NOMO-1 (cell line): ENCODE results near the gene TP53I11.

Experiments
- DNase-seq, 2 experiments: peaks; one replicate each; lab custom pipeline; 2025; ENCODE audit not compliant: unreplicated experiment in 2 of 2; lab: John Stamatoyannopoulos, UW

TP53I11 gene

DNA sequence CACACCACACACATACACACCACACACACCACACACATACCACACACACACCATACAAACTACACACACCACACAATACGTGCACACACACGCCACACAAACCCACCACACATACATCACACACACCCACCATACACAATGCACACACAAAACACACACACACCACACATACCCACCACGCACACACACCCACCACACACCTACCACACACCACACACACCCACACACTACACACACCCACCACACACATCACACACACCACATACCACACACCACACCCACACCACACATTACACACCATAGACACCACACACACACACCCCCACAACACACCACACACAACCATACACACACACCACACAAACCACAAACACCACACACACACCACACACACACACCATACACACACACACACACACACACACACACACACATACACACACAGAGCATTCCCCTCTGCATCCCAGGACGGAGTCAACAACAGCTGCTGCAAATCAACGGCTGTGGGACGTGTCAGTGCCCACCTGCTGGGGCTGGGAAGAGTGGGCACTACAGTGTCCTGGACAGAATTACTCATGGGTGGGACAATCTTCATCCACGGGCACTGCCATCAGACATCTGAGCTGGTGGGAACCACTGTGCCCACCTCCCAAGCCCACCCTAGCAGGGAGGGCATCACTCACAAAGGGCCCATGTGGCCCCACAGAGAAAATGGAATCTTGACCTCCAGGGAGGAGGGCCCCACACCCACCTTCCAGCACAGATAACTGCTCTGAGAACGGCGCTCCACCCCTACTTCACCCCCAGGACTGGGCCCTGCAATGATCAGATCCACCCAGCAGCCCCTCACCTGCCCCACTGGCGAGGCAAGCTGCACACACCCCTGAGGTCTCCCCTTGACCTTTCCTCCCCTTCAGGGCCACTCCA lies 8.4 kb downstream of the TP53I11 start:
- DNase-seq: no peak

GRCh38 chr11:44941259-44942021 lies 9.2 kb downstream of the TP53I11 start:
- no peak for DNase-seq

GRCh38 chr11:44940835-44941234 lies 9.8 kb downstream of the TP53I11 start:
- no peak for DNase-seq

DNA sequence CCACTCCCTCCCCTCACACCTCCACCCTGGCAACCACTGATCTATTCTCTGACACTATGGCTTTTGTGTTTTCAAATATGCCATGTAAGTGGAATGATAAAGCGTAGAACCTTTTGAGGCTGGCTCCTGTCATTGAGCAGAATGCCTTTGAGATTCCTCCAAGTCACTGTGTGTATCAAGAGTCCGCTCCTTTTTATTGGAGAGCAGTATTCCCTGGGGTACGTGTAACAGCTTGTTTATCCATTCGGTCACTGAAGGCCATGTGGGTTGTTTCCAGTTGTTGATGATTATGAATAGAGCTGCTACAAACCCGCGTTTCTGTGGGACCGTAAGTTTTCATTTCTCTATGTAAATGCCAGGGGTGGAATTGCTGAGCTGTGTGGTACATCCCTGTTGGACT lies 10.3 kb downstream of the TP53I11 start:
- no peak for DNase-seq

GRCh38 chr11:44939673-44940395 lies 10.8 kb downstream of the TP53I11 start:
- peak; percentile 31 to 44 for DNase-seq

DNA sequence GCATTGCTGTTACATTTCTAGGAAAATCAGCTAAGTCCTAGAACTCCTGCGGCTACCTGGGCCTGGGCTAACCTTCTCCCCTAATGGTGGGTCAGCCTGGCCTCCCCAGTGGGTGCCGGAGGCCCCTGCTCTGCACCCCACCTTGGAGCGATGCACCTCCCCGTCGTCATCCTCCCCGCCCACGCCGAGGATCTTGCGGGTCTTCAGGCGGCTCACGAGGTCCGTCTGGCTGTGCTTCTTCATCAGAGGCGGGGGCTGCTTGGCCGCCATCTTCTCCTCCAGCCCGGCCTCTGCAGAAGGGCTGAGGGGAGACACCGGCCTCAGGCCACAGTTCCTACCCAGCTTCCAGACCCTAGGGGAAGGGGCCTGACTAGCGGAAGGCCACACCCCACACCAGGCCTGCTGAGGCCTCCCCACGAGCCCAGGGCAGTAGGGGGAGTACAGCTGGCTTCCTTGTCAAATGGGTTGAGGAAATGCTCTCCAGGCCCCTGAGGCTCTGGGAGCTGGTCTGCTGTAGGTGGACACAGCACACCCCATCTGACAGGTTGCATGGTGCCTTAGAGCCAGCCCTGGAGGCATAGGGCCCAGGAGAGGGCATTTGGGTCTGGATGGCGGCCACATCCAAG lies 12.5 kb downstream of the TP53I11 start:
- no peak for DNase-seq

- DNase-seq: no peak
Measured at GRCh38 chr11:44936951-44937543, 13.6 kb downstream of the TP53I11 start.

GRCh38 chr11:44936525-44936924 lies 14.2 kb downstream of the TP53I11 start:
- DNase-seq: peak; percentile 52 to 56

- no peak for DNase-seq
Measured at GRCh38 chr11:44934735-44935250, 15.9 kb downstream of the TP53I11 start.

GRCh38 chr11:44934110-44934509 lies 16.6 kb downstream of the TP53I11 start:
- DNase-seq: no peak

DNA sequence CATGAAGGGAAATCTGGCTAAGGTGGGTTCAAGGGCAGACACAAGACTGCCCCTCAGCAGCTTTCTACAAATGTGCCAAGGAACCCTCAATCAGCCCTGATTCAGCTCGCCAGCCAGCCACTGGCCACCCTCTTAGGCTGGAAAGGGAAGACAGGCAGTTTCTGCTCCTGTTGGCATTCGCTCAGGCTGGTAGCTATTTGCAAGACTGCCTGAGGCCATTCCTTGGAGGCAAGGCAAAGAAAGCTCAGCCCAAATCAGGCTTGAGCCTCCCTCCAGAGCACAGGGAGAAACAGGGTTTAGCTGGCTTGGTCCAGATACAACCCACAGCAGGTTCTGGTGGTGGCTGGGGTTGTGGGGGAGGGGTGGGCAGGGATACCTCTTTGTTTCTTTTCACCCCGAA lies 19.2 kb downstream of the TP53I11 start:
- no peak for DNase-seq

DNA sequence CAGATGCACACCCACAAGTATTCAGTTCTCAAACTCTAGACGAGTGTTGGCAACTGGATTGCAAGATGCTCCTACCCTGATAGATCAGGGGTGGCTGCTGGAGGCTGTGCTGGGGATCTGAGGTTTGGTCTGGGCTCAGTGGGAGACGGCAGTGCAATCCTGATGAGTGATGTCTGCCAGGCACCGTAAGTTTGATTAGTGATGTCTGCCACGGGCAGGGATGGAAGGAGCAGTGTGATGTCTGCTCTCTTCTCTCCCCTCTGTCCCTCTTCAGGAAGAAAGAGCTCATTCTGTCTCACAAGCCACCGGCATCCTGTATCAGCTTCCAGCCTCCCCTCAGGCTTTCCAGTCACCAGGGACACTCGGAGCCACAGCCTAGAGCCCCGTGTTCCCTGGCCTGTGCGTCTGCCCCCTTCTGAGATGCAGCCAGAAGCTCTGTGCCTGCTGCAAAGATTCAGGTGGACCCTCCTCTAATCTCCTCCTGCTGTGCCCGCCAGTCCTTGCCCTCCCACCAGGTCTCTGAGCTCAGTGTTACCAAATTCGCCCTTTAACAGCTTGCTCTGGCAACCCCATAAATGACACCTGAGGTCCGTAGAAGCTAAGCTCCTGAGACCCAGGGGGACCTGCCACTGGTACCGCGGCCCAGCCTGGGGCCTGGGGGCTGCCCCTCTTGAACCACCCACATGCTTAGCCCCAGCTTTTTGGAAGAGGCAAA lies 19.9 kb downstream of the TP53I11 start:
- DNase-seq: no peak

DNA sequence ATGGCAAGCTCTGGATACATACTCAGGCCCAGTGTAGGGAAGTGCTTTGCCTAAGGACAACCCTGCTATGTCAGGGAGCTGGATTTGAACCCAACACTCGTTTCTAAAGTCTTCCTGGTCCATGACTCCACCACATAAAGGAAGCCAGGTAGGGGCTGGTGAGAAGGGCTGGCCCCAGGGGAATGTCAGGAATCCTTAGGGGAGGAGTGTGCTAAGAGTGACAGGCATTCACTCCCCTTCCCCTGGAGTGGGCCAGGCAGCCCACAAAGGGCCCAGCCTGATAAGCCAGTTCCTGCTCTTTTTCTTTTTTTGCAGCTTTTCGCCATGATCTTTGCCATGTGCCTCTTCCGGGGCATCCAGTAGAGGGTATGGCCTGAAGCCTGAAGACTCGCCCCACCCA lies 21.9 kb downstream of the TP53I11 start:
- no peak for DNase-seq

DNA sequence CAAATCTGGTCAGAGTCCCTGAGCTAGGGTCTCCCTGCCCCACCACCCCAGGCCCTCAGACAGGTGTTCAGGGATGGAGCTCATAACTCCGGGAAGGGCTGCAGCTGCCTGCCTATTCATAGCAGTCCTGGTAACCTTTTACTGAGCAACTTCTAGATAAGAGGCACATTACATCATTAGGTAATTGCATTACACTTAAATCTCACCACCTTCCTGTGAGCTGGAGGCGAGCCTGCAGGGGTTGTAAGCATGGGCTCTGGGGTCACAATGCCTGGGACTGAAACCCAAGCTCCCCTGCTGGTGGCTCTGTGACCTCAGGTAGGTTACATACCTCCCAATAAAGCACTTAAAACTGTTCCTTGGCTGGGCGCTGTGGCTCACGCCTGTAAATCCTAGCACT lies 22.5 kb downstream of the TP53I11 start:
- no peak for DNase-seq

DNA sequence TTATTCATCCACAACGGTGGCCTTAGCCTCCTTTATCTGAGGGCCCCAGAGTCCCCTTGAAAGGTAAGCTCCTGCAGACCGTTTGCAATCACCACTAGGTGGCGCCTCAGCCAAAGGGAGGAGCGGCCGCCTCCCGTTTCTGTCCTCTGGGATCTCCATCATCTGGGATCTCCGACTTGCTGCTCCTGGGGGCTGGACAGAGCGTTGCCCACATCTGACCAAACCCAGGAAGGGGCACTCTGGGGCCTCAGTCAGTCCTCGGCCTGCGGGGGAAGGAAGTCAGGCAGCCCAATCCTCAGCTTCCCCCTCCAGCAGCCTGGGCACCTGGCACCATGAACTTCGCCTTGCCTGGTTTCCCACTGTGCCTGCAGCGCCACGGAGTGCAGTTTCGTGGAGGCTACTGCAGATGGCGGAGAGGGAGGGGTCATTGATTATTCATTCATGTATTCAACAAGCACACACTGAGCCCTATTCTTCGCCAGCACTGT lies 23.5 kb downstream of the TP53I11 start:
- no peak for DNase-seq

DNA sequence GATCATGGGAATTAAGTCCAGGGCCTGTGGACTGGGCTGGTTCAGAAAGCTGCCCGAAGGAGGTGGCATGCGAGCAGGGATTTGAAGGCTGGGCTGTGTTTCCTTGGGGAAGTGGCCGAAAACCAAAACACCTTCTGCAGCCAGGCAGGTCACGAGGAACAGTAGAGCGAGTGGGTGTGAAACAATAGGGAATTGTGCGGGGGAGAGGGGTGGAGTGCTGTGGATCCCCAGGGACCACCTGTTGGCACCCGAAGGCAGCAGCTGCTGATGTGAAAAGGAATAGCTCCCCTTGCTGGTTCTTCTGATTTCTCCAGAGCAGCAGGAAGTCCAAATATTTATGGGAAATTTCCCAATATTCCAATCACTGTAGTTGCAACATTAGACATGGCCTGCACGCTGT lies 24.6 kb downstream of the TP53I11 start:
- no peak for DNase-seq

GRCh38 chr11:44923806-44924205 lies 26.9 kb downstream of the TP53I11 start:
- DNase-seq: no peak

- no peak for DNase-seq
Measured at GRCh38 chr11:44923115-44923514, 27.6 kb downstream of the TP53I11 start.

DNA sequence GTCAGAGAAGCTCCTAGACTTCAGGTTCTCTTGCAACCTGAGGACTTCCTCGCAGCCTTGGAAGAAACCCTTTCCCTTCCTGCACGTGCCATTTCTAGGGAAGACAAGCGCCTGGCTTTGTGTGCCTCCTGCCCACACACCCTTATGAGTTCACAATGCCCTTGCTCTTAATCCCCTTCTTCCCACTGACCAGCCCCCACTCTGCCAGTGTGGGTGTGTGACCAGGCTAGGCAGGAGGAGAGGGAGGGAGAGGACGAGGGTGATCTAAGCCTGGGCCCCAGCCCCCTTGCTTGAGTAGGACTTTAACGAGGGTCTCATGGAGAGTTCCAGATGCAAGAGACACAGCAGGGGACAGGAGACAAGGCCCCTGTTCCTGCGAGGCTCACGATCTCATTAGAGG lies 30.2 kb downstream of the TP53I11 start:
- DNase-seq: no peak
